Kidney epithelial cell (primary cell): ENCODE measurements around the gene TMCC3. TPM values are rescaled to one million over a fixed set of nuclear protein-coding genes. Genes with fewer than 3 reads are reported as not detected.

Experiments used
- DNase-seq: peaks from one replicate; pipeline ENCODE4 v3.0.0-alpha.2; 2010; ENCODE audit warnings: low read depth
- H3K27me3 ChIP-seq: 2 replicates; pipeline ENCODE4 v1.6.0; 2011; ENCODE audit warnings: low read length; ENCODE audit not compliant: control insufficient read depth, insufficient read depth
- H3K36me3 ChIP-seq: 2 replicates; pipeline ENCODE4 v1.5.1; 2011; ENCODE audit warnings: low read length; ENCODE audit not compliant: control insufficient read depth, insufficient read depth
- H3K4me3 ChIP-seq: 2 replicates; pipeline ENCODE4 v1.5.1; 2011; ENCODE audit warnings: low read depth, mild to moderate bottlenecking, control low read depth, low read length
- CTCF ChIP-seq: IDR thresholded peaks from 2 replicates; pipeline ENCODE4 v1.5.1; 2011; ENCODE audit warnings: mild to moderate bottlenecking, moderate library complexity, low read length, control low read depth, inconsistent platforms; ENCODE audit not compliant: insufficient read depth, poor library complexity, severe bottlenecking
- total RNA-seq: library from RNA; depleted of rRNA; stranded (reverse); fragments of >200 nt; gene quantifications from 2 replicates; pipeline ENCODE4 v1.2.3, GENCODE V29; 2015

TMCC3 gene
- total RNA-seq, 1 donor from 2014 or later = 22.8 TPM

- DNase-seq = no peak
- Histone ChIP-seq H3K36me3 (no peaks in the 10 kb centered on the region), H3K4me3 (no peak overlapping the region), H3K27me3 (no peaks in the 10 kb centered on the region)
- no peak for TF ChIP-seq CTCF
Observed at GRCh38 chr12:94631058-94631457, 19.3 kb downstream of the TMCC3 start.

- Histone ChIP-seq H3K36me3 (no peaks in the 10 kb centered on the region), H3K4me3 (no peak overlapping the region), H3K27me3 (no peaks in the 10 kb centered on the region)
- no peak for TF ChIP-seq CTCF
- no peak for DNase-seq
Observed at GRCh38 chr12:94628819-94629472, 21.4 kb downstream of the TMCC3 start.

- DNase-seq = no peak
- no peaks in the 10 kb centered on the region for H3K27me3 ChIP-seq
- H3K4me3 ChIP-seq = no peak overlapping the region
- no peak for TF ChIP-seq CTCF
- H3K36me3 ChIP-seq = no peaks in the 10 kb centered on the region
Observed at GRCh38 chr12:94628369-94628768, 22.0 kb downstream of the TMCC3 start.

GRCh38 chr12:94625531-94625930 lies 24.8 kb downstream of the TMCC3 start:
- H3K27me3 ChIP-seq = no peaks in the 10 kb centered on the region
- no peak overlapping the region for H3K4me3 ChIP-seq

GRCh38 chr12:94623161-94623920 lies 27.0 kb downstream of the TMCC3 start:
- no peak for TF ChIP-seq CTCF
- no peaks in the 10 kb centered on the region for H3K27me3 ChIP-seq
- no peak for DNase-seq
- no peaks in the 10 kb centered on the region for H3K36me3 ChIP-seq
- no peak overlapping the region for H3K4me3 ChIP-seq

More at GRCh38 chr12:94625531-94625930, 24.8 kb downstream of the TMCC3 start:
- DNase-seq = no peak
- no peak for TF ChIP-seq CTCF
- no peaks in the 10 kb centered on the region for H3K36me3 ChIP-seq
